Measurements from ENCODE around the gene ARSG. TPM values are rescaled to one million over a fixed set of nuclear protein-coding genes. Genes with fewer than 3 reads are reported as not detected.

Gene ARSG
- total RNA-seq (2021; fragmentation: NEBNext Ultra II Directional; extraction: Animal tissue kit (Norgen Biotek cat#: 25700)) (3.6 and 4.0 TPM in 2 replicates), polyA plus RNA-seq (2011; rRNA removed) (3.3 and 4.3 TPM in 2 replicates), polyA minus RNA-seq (2011; rRNA and poly(A)+ RNA removed) (13.2 and 16.1 TPM in 2 replicates)
- 3.4 TPM for polyA plus RNA-seq (2011; cell fraction: cytosol; rRNA removed)
- 5.4 TPM for polyA plus RNA-seq (2011; cell fraction: nucleus; rRNA removed)
- polyA plus RNA-seq (2012, experiment 1 of 2) = 1.5 to 2.9 TPM (median 2.5 TPM) in 4 replicates
- 1.3 TPM for polyA plus RNA-seq (2012, experiment 2 of 2)
- polyA plus RNA-seq (2013, experiment 1 of 2) = 1.3 TPM
- 2.0 TPM for polyA plus RNA-seq (2013, experiment 2 of 2)
- 3.5 TPM for polyA minus RNA-seq (2011; cell fraction: cytosol; rRNA and poly(A)+ RNA removed)
- 13.3 TPM for polyA minus RNA-seq (2011; cell fraction: nucleus; rRNA and poly(A)+ RNA removed)
- long read RNA-seq, experiment 1 = 0 reads
- long read RNA-seq, experiment 2, partial matches to known transcripts = 0 of 1 reads
- long read RNA-seq, experiment 2, other reads (novel, unspliced or antisense) = 0 of 1 reads

DNA sequence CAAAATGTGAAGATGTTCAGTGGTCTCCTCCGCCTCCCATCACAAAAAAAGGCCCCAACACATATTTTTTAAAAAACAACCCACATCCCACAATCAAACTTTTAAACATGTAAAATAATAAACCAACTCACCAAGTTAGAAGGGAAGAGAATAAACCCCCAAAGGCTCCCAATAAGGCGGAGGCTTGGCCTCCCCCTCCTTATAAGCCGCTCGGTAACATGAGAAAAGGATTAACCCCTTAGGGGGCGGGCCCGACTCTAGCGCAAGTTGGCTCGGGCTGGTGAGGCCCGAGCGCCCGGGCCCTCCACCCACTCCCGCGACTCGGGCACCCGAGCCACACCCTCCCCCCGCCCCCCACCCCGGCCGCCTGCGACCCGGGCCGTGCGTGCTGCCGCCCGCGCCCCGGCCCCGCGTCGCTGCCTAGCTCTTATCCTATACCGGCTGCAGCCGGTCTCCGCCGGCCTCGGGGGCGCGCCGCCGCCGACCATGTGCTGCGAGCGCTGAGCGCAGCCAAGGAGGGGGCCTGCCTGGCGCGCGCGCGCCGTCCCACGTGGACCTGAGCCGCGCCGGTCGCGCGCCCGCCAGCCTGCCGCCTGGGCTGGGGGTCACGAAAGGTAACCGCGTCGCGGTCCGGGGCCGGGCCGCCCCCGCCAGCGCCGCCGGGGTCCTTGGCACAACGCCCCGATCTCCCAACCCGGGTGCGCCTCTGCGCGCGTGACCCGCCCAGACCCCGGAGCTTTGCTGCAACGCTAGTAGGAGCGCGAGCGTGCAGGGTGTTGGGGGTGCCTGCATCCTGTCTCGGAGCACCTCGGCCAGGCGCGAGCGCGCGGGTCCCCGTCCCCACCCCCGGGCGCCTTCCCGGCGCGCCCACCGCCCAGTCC lies at the start of gene ARSG, which contains the start of gene SLC16A6:
ARSG (plus strand) TSS at position 541 of the 881 bp plus-strand sequence. CDS start 15,999 bp downstream, outside the sequence.
SLC16A6 (minus strand) TSS at position 173 of the 881 bp plus-strand sequence. CDS start 12,807 bp downstream, outside the sequence.
- Histone ChIP-seq H3K9me3 (ENCODE audit: insufficient read depth in 2 of 2, low read depth in 1 of 2, low read length in 1 of 2) (no peaks in the 10 kb centered on the region), H2BK120ac (replicated peaks; ENCODE audit: low read depth, low read length) (no peak within 1 kb of the TSS), H2AFZ (ENCODE audit: low read length) (no peak within 1 kb of the TSS), H3K79me1 (ENCODE audit: low read depth, low read length) (no peaks in the 10 kb centered on the region), H3K4ac (replicated peaks; ENCODE audit: insufficient read length, low read depth, low read length) (no peak within 1 kb of the TSS), H3K56ac (replicated peaks; ENCODE audit: insufficient read length, low read depth, low read length) (no peak within 1 kb of the TSS), H4K91ac (replicated peaks; ENCODE audit: insufficient read length, low read length) (peak within 1 kb of the TSS; percentile 89), H2BK15ac (ENCODE audit: low read length) (peak within 1 kb of the TSS; percentile 92; the same call in 1 of the 2 replicates), H3K27ac (ENCODE audit: low read depth, low read length) (0 out of 2 replicates have a peak within 1 kb of the TSS, but pooled peaks have one; percentile 44), H3K36me3 (ENCODE audit: control insufficient read depth in 2 of 4, insufficient read depth in 4 of 4, low read length in 3 of 4) (no peaks in the 10 kb centered on the region), H3K23ac (ENCODE audit: insufficient read length) (no peak within 1 kb of the TSS), H3K23me2 (ENCODE audit: low read depth, low read length) (peaks cover 22% of the 10 kb centered on the region), H4K20me1 (replicated peaks in 1 of 2; ENCODE audit: control insufficient read depth in 1 of 2, insufficient read depth in 2 of 2, low read length in 2 of 2) (peaks cover 0 to 3% of the 10 kb centered on the region in 2 experiments), H2BK20ac (ENCODE audit: low read length) (no peak within 1 kb of the TSS; the same call in 1 of the 2 replicates), H3K4me3 (ENCODE audit: extremely low read depth in 1 of 4, insufficient read depth in 2 of 4, low read depth in 3 of 4, low read length in 4 of 4) (peak within 1 kb of the TSS; percentile 41 to 73 (median 64)), H3K4me1 (replicated peaks in 1 of 4; ENCODE audit: control insufficient read depth in 3 of 4, insufficient read depth in 4 of 4, low read length in 3 of 4) (peaks cover 14 to 31% (median 25%) of the 10 kb centered on the region in 4 experiments; a peak in 6 of 7 replicates), H2AK5ac (ENCODE audit: low read depth, low read length) (no peak within 1 kb of the TSS), H3K18ac (ENCODE audit: extremely low read depth, low read length) (peak within 1 kb of the TSS; percentile 86), H3K4me2 (ENCODE audit: insufficient read depth in 1 of 2, low read depth in 2 of 2, low read length in 2 of 2) (peak within 1 kb of the TSS; percentile 68 to 86), H4K5ac (ENCODE audit: insufficient read length, low read depth, low read length) (no peak within 1 kb of the TSS), H3K27me3 (replicated peaks in 1 of 4; ENCODE audit: control insufficient read depth in 3 of 4, extremely low read depth in 1 of 4, insufficient read depth in 3 of 4, low read length in 3 of 4) (peaks cover 8 to 25% (median 24%) of the 10 kb centered on the region in 4 experiments), H2BK12ac (ENCODE audit: low read depth, low read length) (peak within 1 kb of the TSS; percentile 77; the same call in 1 of the 2 replicates), H2BK5ac (ENCODE audit: low read depth, low read length) (peak within 1 kb of the TSS; percentile 44; the same call in 1 of the 2 replicates), H3K79me2 (ENCODE audit: control insufficient read depth in 1 of 2, insufficient read depth in 2 of 2, low read length in 2 of 2) (no peaks in the 10 kb centered on the region), H3K9ac (replicated peaks in 1 of 4; ENCODE audit: extremely low read depth in 1 of 4, low read depth in 3 of 4, low read length in 3 of 4) (peak within 1 kb of the TSS; percentile 75 to 90 (median 76)), H4K8ac (ENCODE audit: extremely low read depth, insufficient read depth, low read length) (peak within 1 kb of the TSS; percentile 98), H3K14ac (ENCODE audit: insufficient read length) (no peak within 1 kb of the TSS)
- no peak for FAIRE-seq
- DNase-seq (ENCODE audit: low read depth in 1 of 2, low spot score in 2 of 2) = peak in 1 of 2 experiments; percentile 87
- 1% methylated on average over 57 of the region's 96 CpGs; no CpG with 5 or more reads in 1 of the 2 experiments for WGBS, 2 experiments (ENCODE audit: extremely low coverage in 1 of 2, insufficient coverage in 1 of 2, insufficient read length in 1 of 2, insufficient replicate concordance in 2 of 2, low coverage in 1 of 2, low lambda C conversion rate in 2 of 2, missing lambda C conversion rate in 1 of 2)
- ChIA-PET POLR2A (ENCODE audit: partially characterized antibody) (interaction anchor here (0.6 to 3.6 kb wide), 14 partner anchors 10 to 253 kb away, joined by 3 to 18 read pairs (median 4); partner anchors contain the start of gene WIPI1), CTCF (ENCODE audit: partially characterized antibody) (interaction anchor here (1.4 to 3.1 kb wide), 3 partner anchors 27 to 154 kb away, joined by 3 to 17 read pairs (median 8); no protein-coding TSS in a partner anchor)
- TF ChIP-seq TAF1 (IDR thresholded peaks at IDR 0.05; ENCODE audit: low read depth, low read length) (peak; percentile 63), HDAC6 (IDR thresholded peaks at IDR 0.05; ENCODE audit: low read depth, low read length) (no peak), MAX (IDR thresholded peaks at IDR 0.05) (peak; percentile 96), BACH1 (IDR thresholded peaks at IDR 0.05; ENCODE audit: low read length) (0 out of 2 replicates have a peak, but pooled peaks have one; percentile 15), POU5F1 (IDR thresholded peaks at IDR 0.05; ENCODE audit: low read depth, low read length) (no peak), PHF8 (conservative IDR thresholded peaks at IDR 0.05; ENCODE audit: low read depth, low read length) (peak; percentile 81), E2F6 (IDR thresholded peaks at IDR 0.05) (peak; percentile 78)

All from H1 (cell line).